Measurements from ENCODE around the gene SLC25A47. TPM values are rescaled to one million over a fixed set of nuclear protein-coding genes. Genes with fewer than 3 reads are reported as not detected.
A peak's percentile ranks its signal among the peaks of the same experiment; 100 is the strongest.

Gene SLC25A47
- total and polyA plus RNA-seq, 9 of the 15 experiments (the other 6 are each of a cell fraction or from before 2014, with no cell fraction given): 0.09 to 0.23 (median 0.22) TPM; not detected in 6

DNA sequence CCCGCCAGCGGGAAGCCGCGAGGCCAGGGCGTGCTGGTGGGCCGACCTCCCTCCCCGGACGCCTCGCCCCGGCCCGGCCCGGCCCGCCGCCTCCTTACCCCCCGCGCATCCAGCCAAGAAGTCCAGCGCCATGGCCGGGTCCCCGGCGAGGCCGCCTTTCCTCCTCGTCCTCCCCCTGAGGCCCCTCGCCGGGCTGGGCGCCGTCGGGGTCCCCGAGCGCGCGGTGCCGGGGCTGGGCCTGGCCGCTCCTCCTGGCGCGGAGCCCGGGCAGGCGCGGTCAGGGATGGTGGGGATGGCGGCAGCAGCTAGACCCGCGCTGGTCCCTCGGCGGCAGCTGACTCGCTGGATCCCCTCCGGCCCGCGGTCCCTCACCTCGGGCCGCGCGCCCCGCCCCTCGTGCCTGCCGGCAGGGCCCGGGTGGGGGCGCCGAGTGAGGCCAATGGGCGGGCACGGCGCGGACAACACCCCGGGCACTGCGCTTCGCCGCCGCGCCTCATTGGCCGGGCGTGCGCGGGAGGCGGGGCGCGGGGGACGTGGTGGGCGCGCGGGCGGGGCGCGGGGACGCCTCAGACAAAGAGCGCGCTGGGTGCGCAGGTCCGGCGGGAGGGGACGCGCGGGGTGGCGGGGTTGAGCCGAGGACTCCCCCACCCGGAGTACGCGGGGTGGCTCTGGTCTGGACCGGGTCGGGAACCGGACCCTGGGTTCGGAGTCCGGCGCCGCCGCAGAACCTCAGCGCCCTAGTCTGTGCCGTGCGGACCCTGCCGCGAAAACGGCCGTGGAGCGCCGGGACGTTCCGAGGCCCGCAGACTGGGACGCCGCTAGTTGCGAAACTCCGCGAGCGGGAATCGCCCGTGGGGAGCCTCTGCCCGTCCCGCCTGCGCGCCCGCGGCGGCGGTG lies 16.8 kb upstream of the SLC25A47 start, which contains the start of gene SLC25A29 (continued):
- peak; percentile 54; the same call in 1 of the 2 replicates for TF ChIP-seq ZBTB7A (IDR thresholded peaks at IDR 0.05; ENCODE audit: borderline replicate concordance, control insufficient read depth, low read depth, low read length)
- TF ChIP-seq ZNF143 (CRISPR knock-in tag; IDR thresholded peaks at IDR 0.05): no peak
- TF ChIP-seq, protein P1, sequence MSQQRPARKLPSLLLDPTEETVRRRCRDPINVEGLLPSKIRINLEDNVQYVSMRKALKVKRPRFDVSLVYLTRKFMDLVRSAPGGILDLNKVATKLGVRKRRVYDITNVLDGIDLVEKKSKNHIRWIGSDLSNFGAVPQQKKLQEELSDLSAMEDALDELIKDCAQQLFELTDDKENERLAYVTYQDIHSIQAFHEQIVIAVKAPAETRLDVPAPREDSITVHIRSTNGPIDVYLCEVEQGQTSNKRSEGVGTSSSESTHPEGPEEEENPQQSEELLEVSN (IDR thresholded peaks at IDR 0.05; ENCODE audit: borderline replicate concordance in 1 of 2, extremely low read depth in 1 of 2, insufficient read depth in 1 of 2, insufficient read length in 1 of 2, low read depth in 1 of 2, low read length in 1 of 2, poor library complexity in 1 of 2, severe bottlenecking in 1 of 2): peak in 1 of 2 experiments; percentile 51
- TF ChIP-seq, protein P2, sequence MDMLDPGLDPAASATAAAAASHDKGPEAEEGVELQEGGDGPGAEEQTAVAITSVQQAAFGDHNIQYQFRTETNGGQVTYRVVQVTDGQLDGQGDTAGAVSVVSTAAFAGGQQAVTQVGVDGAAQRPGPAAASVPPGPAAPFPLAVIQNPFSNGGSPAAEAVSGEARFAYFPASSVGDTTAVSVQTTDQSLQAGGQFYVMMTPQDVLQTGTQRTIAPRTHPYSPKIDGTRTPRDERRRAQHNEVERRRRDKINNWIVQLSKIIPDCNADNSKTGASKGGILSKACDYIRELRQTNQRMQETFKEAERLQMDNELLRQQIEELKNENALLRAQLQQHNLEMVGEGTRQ (CRISPR knock-in tag; IDR thresholded peaks at IDR 0.05): no peak
- TF ChIP-seq HNRNPL (IDR thresholded peaks at IDR 0.05; ENCODE audit: low read depth, low read length): 0 out of 2 replicates have a peak, but pooled peaks have one; percentile 48
- TF ChIP-seq ZBTB17 (CRISPR knock-in tag; IDR thresholded peaks at IDR 0.05): no peak
- no peak for TF ChIP-seq ZNF76 (CRISPR knock-in tag; IDR thresholded peaks at IDR 0.05; ENCODE audit: borderline replicate concordance)
- peak; percentile 50; the same call in 1 of the 2 replicates for TF ChIP-seq CXXC5 (CRISPR knock-in tag; IDR thresholded peaks at IDR 0.05)
- peak; percentile 76 for TF ChIP-seq KDM2B (CRISPR knock-in tag; IDR thresholded peaks at IDR 0.05)
- peak; percentile 64 for TF ChIP-seq POLR2G (IDR thresholded peaks at IDR 0.05; ENCODE audit: low read depth, low read length)
- TF ChIP-seq CEBPG (CRISPR knock-in tag; IDR thresholded peaks at IDR 0.05): peak; percentile 62; the same call in 1 of the 2 replicates
- peak in 1 of 2 experiments; percentile 49; a peak in 2 of 4 replicates for TF ChIP-seq CEBPG (tag; conservative IDR thresholded peaks at IDR 0.05 in 1 of 2, IDR thresholded peaks at IDR 0.05 in 1 of 2)
- no peak for TF ChIP-seq TRIM28 (IDR thresholded peaks at IDR 0.05)
- TF ChIP-seq SMARCC2 (IDR thresholded peaks at IDR 0.05; ENCODE audit: low read depth): no peak
- TF ChIP-seq FOXA3 (CRISPR knock-in tag; conservative IDR thresholded peaks at IDR 0.05 in 1 of 2, IDR thresholded peaks at IDR 0.05 in 1 of 2): no peak
- no peak for TF ChIP-seq CBX2 (IDR thresholded peaks at IDR 0.05; ENCODE audit: insufficient read depth, low read length, poor library complexity, severe bottlenecking)
- no peak; a peak in 1 of 4 replicates for TF ChIP-seq NONO (IDR thresholded peaks at IDR 0.05; ENCODE audit: low read depth in 2 of 2, low read length in 1 of 2)
- peak; percentile 7 for TF ChIP-seq PHF20 (IDR thresholded peaks at IDR 0.05; ENCODE audit: partially characterized antibody)
- no peak for TF ChIP-seq PCBP1 (IDR thresholded peaks at IDR 0.05; ENCODE audit: low read depth, low read length, poor library complexity, severe bottlenecking)
- no peak for TF ChIP-seq ZFP36 (IDR thresholded peaks at IDR 0.05; ENCODE audit: low read depth, low read length, partially characterized antibody)
- no peak for TF ChIP-seq TCF3 (CRISPR knock-in tag; IDR thresholded peaks at IDR 0.05)
- TF ChIP-seq, protein P3, sequence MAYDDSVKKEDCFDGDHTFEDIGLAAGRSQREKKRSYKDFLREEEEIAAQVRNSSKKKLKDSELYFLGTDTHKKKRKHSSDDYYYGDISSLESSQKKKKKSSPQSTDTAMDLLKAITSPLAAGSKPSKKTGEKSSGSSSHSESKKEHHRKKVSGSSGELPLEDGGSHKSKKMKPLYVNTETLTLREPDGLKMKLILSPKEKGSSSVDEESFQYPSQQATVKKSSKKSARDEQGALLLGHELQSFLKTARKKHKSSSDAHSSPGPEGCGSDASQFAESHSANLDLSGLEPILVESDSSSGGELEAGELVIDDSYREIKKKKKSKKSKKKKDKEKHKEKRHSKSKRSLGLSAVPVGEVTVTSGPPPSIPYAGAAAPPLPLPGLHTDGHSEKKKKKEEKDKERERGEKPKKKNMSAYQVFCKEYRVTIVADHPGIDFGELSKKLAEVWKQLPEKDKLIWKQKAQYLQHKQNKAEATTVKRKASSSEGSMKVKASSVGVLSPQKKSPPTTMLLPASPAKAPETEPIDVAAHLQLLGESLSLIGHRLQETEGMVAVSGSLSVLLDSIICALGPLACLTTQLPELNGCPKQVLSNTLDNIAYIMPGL (CRISPR knock-in tag; IDR thresholded peaks at IDR 0.05): no peak

Data from K562 (cell line).